ENCODE measurements around the gene SERPINH1.

The SERPINH1 gene

GRCh38 chr11:75523811-75524664, 38.0 kb upstream of the SERPINH1 start:
- Histone ChIP-seq H3K4me1 (ENCODE audit: control insufficient read depth in 1 of 2, insufficient read depth in 1 of 2, low read depth in 1 of 2, low read length in 1 of 2) (peaks cover 9 to 17% of the 10 kb centered on the region in 2 experiments), H3K4me3 (ENCODE audit: low read depth in 1 of 2, low read length in 1 of 2) (no peak overlapping the region), H3K27ac (no peak overlapping the region), H3K9me3 (no peaks in the 10 kb centered on the region), H3K27me3 (peaks cover 76% of the 10 kb centered on the region), H3K36me3 (no peaks in the 10 kb centered on the region)
- no peak for TF ChIP-seq CTCF (IDR thresholded peaks at IDR 0.05)

GRCh38 chr11:75524665-75525432, 37.2 kb upstream of the SERPINH1 start:
- H3K27me3 ChIP-seq, result peaks cover 84% of the 10 kb centered on the region
- no peaks in the 10 kb centered on the region for H3K36me3 ChIP-seq
- no peak for TF ChIP-seq CTCF (IDR thresholded peaks at IDR 0.05)
- peaks cover 9 to 17% of the 10 kb centered on the region in 2 experiments for H3K4me1 ChIP-seq (ENCODE audit: control insufficient read depth in 1 of 2, insufficient read depth in 1 of 2, low read depth in 1 of 2, low read length in 1 of 2)
- peak overlapping the region; percentile 49 to 55 for H3K4me3 ChIP-seq (ENCODE audit: low read depth in 1 of 2, low read length in 1 of 2)
- H3K9me3 ChIP-seq, result no peaks in the 10 kb centered on the region
- no peak overlapping the region for H3K27ac ChIP-seq

GRCh38 chr11:75525433-75526191, 36.4 kb upstream of the SERPINH1 start, which contains the start of gene GDPD5:
GDPD5 (minus strand) TSS chr11:75525941; CDS start chr11:75477735, 48,206 bp downstream.
- H3K27ac ChIP-seq, result no peak within 1 kb of the TSS
- peak within 1 kb of the TSS; percentile 49 to 55 for H3K4me3 ChIP-seq (ENCODE audit: low read depth in 1 of 2, low read length in 1 of 2)
- peaks cover 9 to 17% of the 10 kb centered on the region in 2 experiments for H3K4me1 ChIP-seq (ENCODE audit: control insufficient read depth in 1 of 2, insufficient read depth in 1 of 2, low read depth in 1 of 2, low read length in 1 of 2)
- no peaks in the 10 kb centered on the region for H3K9me3 ChIP-seq
- H3K36me3 ChIP-seq, result no peaks in the 10 kb centered on the region
- peaks cover 85% of the 10 kb centered on the region for H3K27me3 ChIP-seq
- peak; percentile 46 for TF ChIP-seq CTCF (IDR thresholded peaks at IDR 0.05)

GRCh38 chr11:75526192-75526541, 35.9 kb upstream of the SERPINH1 start:
- no peaks in the 10 kb centered on the region for H3K9me3 ChIP-seq
- peaks cover 85% of the 10 kb centered on the region for H3K27me3 ChIP-seq
- H3K4me3 ChIP-seq (ENCODE audit: low read depth in 1 of 2, low read length in 1 of 2), result peak overlapping the region; percentile 49 to 55
- peaks cover 9 to 17% of the 10 kb centered on the region in 2 experiments for H3K4me1 ChIP-seq (ENCODE audit: control insufficient read depth in 1 of 2, insufficient read depth in 1 of 2, low read depth in 1 of 2, low read length in 1 of 2)
- H3K36me3 ChIP-seq, result no peaks in the 10 kb centered on the region
- no peak for TF ChIP-seq CTCF (IDR thresholded peaks at IDR 0.05)
- H3K27ac ChIP-seq, result no peak overlapping the region

GRCh38 chr11:75527130-75527529, 34.9 kb upstream of the SERPINH1 start:
- no peak overlapping the region for H3K27ac ChIP-seq
- peaks cover 9 to 17% of the 10 kb centered on the region in 2 experiments for H3K4me1 ChIP-seq (ENCODE audit: control insufficient read depth in 1 of 2, insufficient read depth in 1 of 2, low read depth in 1 of 2, low read length in 1 of 2)
- H3K4me3 ChIP-seq (ENCODE audit: low read depth in 1 of 2, low read length in 1 of 2), result no peak overlapping the region
- no peaks in the 10 kb centered on the region for H3K36me3 ChIP-seq
- no peaks in the 10 kb centered on the region for H3K9me3 ChIP-seq
- no peak for TF ChIP-seq CTCF (IDR thresholded peaks at IDR 0.05)
- H3K27me3 ChIP-seq, result peaks cover 78% of the 10 kb centered on the region
